ENCODE measurements around the gene PDZRN4.

DNA sequence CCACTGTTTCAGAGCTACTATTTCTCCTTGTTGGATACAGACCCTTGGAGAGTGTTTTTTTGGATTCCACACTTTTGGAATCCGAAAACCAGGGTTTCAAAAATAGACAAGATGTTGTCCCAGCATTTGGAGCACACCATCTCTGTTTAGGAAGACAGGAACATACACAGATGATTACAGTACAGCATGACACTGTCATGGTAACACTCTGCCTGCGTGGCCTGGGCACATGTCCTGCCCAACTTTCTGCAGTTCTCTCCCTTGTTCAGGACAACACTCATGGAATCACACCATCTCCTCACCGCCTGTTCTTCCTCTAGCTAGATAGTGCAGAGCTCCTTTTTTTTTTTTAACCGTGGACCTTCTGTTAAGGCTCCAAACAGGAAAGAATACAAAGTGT, 369.2 kb downstream of the PDZRN4 start:
- TF ChIP-seq, protein P1, sequence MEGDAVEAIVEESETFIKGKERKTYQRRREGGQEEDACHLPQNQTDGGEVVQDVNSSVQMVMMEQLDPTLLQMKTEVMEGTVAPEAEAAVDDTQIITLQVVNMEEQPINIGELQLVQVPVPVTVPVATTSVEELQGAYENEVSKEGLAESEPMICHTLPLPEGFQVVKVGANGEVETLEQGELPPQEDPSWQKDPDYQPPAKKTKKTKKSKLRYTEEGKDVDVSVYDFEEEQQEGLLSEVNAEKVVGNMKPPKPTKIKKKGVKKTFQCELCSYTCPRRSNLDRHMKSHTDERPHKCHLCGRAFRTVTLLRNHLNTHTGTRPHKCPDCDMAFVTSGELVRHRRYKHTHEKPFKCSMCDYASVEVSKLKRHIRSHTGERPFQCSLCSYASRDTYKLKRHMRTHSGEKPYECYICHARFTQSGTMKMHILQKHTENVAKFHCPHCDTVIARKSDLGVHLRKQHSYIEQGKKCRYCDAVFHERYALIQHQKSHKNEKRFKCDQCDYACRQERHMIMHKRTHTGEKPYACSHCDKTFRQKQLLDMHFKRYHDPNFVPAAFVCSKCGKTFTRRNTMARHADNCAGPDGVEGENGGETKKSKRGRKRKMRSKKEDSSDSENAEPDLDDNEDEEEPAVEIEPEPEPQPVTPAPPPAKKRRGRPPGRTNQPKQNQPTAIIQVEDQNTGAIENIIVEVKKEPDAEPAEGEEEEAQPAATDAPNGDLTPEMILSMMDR (IDR thresholded peaks at IDR 0.05 in 8 of 11, conservative IDR thresholded peaks at IDR 0.05 in 3 of 11): no peak
- no peak for TF ChIP-seq POLR2A (IDR thresholded peaks at IDR 0.05)
- TF ChIP-seq POLR2AphosphoS5 (IDR thresholded peaks at IDR 0.05): no peak

All from spleen (tissue), 7 donors.